Coronary artery (tissue), 2 donors: ENCODE data around the gene S100A1.

Experiments used
- DNase-seq: peaks from one replicate; pipeline ENCODE4 v3.0.0-alpha.2; 2017; ENCODE audit warnings: low spot score
- H3K27ac ChIP-seq, 2 donors: fragments of 200-600 bp; sonication (generic); one replicate each; pipeline ENCODE4 v1.5.1; 2016 to 2019
- H3K4me3 ChIP-seq: fragments of 200-600 bp; sonication (generic); 2 replicates; pipeline ENCODE4 v1.5.1; 2016; ENCODE audit warnings: mild to moderate bottlenecking, moderate library complexity
- CTCF ChIP-seq: fragments of 200-600 bp; sonication (generic); IDR thresholded peaks from one replicate; pipeline ENCODE4 v1.5.1; 2019; ENCODE audit warnings: antibody characterized with exemption

S100A1 gene

GRCh38 chr1:153630384-153630783, 2.1 kb downstream of the S100A1 start:
- Histone ChIP-seq H3K4me3 (no peak overlapping the region), H3K27ac (peak overlapping the region; percentile 66 to 96)
- DNase-seq: no peak
- no peak for TF ChIP-seq CTCF

- DNase-seq: no peak
- H3K27ac ChIP-seq: peak overlapping the region in 1 of 2 donors; percentile 25
- H3K4me3 ChIP-seq: no peak overlapping the region
- TF ChIP-seq CTCF: no peak
Measured at GRCh38 chr1:153631047-153632022, 3.1 kb downstream of the S100A1 start.

- Histone ChIP-seq H3K27ac (peak overlapping the region; percentile 99 to 100), H3K4me3 (peak overlapping the region; percentile 99)
- no peak for DNase-seq
- no peak for TF ChIP-seq CTCF
Measured at GRCh38 chr1:153633161-153633753, 5.0 kb downstream of the S100A1 start.

GRCh38 chr1:153633754-153634665, 5.8 kb downstream of the S100A1 start, which contains the start of gene CHTOP:
Gene CHTOP, plus strand, starts transcription at chr1:153634066. Its CDS starts 2,523 bp downstream, at chr1:153636589.
- no peak for TF ChIP-seq CTCF
- Histone ChIP-seq H3K27ac (peak within 1 kb of the TSS; percentile 99 to 100), H3K4me3 (peak within 1 kb of the TSS; percentile 99)
- peak; percentile 99 for DNase-seq

- TF ChIP-seq CTCF: no peak
- peak overlapping the region in 1 of 2 donors; percentile 4 for H3K27ac ChIP-seq
- DNase-seq: no peak
- no peak overlapping the region for H3K4me3 ChIP-seq
Measured at GRCh38 chr1:153635872-153636271, 7.6 kb downstream of the S100A1 start.

GRCh38 chr1:153636312-153636711, 8.1 kb downstream of the S100A1 start:
- Histone ChIP-seq H3K4me3 (no peak overlapping the region), H3K27ac (peak overlapping the region in 1 of 2 donors; percentile 4)
- no peak for TF ChIP-seq CTCF
- no peak for DNase-seq
